ENCODE measurements around the gene MRS2.

GRCh38 chr6:24410622-24411021 lies 7.9 kb downstream of the MRS2 start:
- TF ChIP-seq CTCF (IDR thresholded peaks at IDR 0.05): no peak
- no peak for TF ChIP-seq POLR2A (IDR thresholded peaks at IDR 0.05)
